ENCODE results near the gene BCAP29. TPM values are rescaled to one million over a fixed set of nuclear protein-coding genes. Genes with fewer than 3 reads are reported as not detected.

BCAP29 gene
- total and polyA plus RNA-seq, 8 donors: 15.2 to 27.6 (median 19.5) TPM

DNA sequence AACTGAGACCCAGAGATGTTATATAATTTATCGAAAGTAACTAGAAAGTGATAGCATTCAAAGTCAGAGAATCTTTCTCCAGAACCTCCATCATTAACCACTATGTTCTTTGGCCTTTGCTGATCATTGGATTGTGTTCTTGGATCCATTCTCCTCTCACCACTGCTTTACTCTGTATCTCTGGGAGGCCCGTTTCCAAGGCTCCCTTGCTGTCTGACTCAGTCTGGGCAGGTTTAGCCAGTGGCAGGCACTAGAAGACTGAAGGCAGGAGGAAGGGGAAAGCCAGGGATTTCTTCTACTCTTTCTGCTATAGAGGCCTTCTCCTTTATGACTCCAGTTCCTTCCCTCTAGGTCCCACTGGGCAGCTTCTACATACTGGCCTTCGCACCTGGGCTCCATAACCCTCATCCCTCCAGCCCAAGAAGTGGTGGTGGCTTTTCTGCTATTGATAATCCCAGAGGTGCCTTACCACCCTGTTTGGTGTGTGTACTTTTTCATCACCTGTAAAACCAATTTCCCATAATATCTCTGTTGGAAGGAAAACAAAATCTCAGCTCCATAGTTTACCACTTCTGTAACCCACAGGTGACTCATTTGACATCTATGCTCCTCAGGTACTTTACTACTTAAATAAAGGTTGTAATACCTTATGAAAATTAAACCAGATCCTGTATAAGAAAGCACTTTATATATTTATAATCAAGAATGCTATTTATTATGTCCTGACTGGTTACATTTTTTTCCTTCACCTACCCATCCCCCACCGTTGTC lies 36.0 kb downstream of the BCAP29 start:
- no peak for FAIRE-seq
- Histone ChIP-seq H3K4me3 (no peak overlapping the region), H3K27me3 (no peaks in the 10 kb centered on the region), H3K4me1 (peaks cover 0 to 9% (median 7%) of the 10 kb centered on the region in 3 donors), H3K36me3 (no peaks in the 10 kb centered on the region), H3K27ac (no peak overlapping the region), H3K9me3 (no peaks in the 10 kb centered on the region)
- DNase-seq: no peak
- 94 to 95% methylated on average over 4 of the region's 4 CpGs for WGBS, 2 donors
- TF ChIP-seq, protein P1, sequence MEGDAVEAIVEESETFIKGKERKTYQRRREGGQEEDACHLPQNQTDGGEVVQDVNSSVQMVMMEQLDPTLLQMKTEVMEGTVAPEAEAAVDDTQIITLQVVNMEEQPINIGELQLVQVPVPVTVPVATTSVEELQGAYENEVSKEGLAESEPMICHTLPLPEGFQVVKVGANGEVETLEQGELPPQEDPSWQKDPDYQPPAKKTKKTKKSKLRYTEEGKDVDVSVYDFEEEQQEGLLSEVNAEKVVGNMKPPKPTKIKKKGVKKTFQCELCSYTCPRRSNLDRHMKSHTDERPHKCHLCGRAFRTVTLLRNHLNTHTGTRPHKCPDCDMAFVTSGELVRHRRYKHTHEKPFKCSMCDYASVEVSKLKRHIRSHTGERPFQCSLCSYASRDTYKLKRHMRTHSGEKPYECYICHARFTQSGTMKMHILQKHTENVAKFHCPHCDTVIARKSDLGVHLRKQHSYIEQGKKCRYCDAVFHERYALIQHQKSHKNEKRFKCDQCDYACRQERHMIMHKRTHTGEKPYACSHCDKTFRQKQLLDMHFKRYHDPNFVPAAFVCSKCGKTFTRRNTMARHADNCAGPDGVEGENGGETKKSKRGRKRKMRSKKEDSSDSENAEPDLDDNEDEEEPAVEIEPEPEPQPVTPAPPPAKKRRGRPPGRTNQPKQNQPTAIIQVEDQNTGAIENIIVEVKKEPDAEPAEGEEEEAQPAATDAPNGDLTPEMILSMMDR (IDR thresholded peaks at IDR 0.05): no peak
- no peak for ATAC-seq
- intact Hi-C loops (cut with DNase I): no loop called here

DNA sequence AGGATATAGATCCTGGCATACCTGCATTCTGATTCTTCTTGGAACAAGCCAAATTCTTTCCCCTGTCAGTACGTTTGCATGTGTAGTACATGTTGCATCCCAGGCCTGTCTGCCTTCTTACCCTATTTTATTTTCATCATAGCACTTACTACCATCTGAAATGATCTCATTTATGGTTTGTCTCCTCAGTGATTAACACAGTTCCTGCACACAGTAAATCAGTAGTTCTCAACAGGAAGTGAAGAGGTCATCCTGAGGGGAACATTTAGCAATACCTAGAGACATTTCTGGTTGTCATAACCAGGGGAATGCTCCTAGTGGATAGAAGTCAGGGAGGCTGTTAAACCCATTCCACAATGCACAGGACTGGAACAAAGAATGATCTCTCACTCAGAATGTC lies 42.4 kb downstream of the BCAP29 start:
- FAIRE-seq (no peak), ATAC-seq (peak in 1 of 4 donors; percentile 55), DNase-seq (no peak)
- no peaks in the 10 kb centered on the region for H3K9me3 ChIP-seq
- 56 to 81% methylated on average over 1 of the region's 1 CpG for WGBS, 2 donors
- TF ChIP-seq, protein P1 (IDR thresholded peaks at IDR 0.05): no peak
- H3K27me3 ChIP-seq: no peaks in the 10 kb centered on the region
- no peak overlapping the region for H3K27ac ChIP-seq
- H3K4me3 ChIP-seq: no peak overlapping the region
- no peaks in the 10 kb centered on the region for H3K36me3 ChIP-seq
- peaks cover 0 to 9% (median 7%) of the 10 kb centered on the region in 3 donors for H3K4me1 ChIP-seq
- intact Hi-C loops (cut with DNase I): no loop called here

DNA sequence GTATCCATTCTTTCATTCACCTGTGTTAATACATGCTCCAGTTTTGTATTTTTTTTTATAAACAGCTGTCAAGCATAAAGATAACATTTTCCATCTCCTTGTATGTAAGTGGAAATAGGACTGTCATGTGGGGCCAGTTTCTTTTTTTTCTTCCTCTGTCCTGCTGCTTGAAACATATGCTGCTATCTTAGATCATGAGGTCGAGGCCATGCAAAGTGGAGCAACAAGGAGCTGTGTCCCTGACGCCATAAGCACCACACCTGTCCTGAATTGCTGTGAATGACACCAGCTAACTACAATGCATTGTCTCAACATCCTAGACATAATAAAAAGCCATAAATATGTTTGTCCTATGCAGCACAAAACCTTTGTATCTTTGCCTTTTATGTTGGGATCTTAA lies 42.8 kb downstream of the BCAP29 start:
- ATAC-seq: no peak
- DNase-seq: no peak
- WGBS, 2 donors: 46 to 48% methylated on average over 2 of the region's 2 CpGs
- H3K9me3 ChIP-seq: no peaks in the 10 kb centered on the region
- TF ChIP-seq, protein P1 (IDR thresholded peaks at IDR 0.05): no peak
- H3K36me3 ChIP-seq: no peaks in the 10 kb centered on the region
- intact Hi-C loops (cut with DNase I): no loop called here
- no peak for FAIRE-seq
- H3K27ac ChIP-seq: no peak overlapping the region
- no peaks in the 10 kb centered on the region for H3K27me3 ChIP-seq
- H3K4me3 ChIP-seq: no peak overlapping the region
- peaks cover 0 to 9% (median 7%) of the 10 kb centered on the region in 3 donors for H3K4me1 ChIP-seq

DNA sequence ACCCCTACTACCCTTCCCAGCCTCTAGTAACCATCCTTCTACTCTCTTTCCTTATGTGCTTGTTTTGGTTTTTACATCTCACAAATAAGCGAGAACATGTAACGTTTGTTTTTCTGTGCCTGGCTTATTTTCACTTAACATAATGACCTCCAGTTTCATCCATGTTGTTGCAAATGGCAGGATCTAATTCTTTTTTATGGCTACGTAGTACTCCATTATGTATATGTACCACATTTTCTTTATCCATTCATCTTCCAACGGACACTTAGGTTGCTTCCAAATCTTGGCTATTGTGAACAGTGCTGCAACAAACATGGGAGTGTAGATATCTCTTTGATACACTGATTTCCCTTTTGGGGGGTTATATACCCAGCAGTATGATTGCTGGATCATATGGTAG lies 47.0 kb downstream of the BCAP29 start:
- FAIRE-seq: no peak

More for the DNA sequence above, 47.0 kb downstream of the BCAP29 start:
- Histone ChIP-seq H3K4me3 (no peak overlapping the region), H3K27ac (no peak overlapping the region), H3K4me1 (no peaks in the 10 kb centered on the region), H3K9me3 (no peaks in the 10 kb centered on the region), H3K36me3 (no peaks in the 10 kb centered on the region), H3K27me3 (no peaks in the 10 kb centered on the region)
- WGBS, 2 donors: 93 to 94% methylated on average over 4 of the region's 4 CpGs
- ATAC-seq (no peak), DNase-seq (no peak)
- TF ChIP-seq, protein P1 (IDR thresholded peaks at IDR 0.05): no peak
- intact Hi-C loops (cut with DNase I): no loop called here

Measured in pancreas (tissue), 10 donors.